Spleen (tissue), 11 donors: ENCODE results near the gene S100A8. TPM values are rescaled to one million over a fixed set of nuclear protein-coding genes. Genes with fewer than 3 reads are reported as not detected.

Source experiments
- DNase-seq: peaks from one replicate; pipeline ENCODE4 v3.0.0-alpha.2; 2020
- H3K27ac ChIP-seq, 8 donors: fragments of 200-600 bp; sonication (generic) in 7 of 8; 1 replicate in 4 of 8; 2 replicates in 4 of 8; pipeline versions ENCODE4 v1.5.0 to v1.8.0; 2016 to 2021; ENCODE audit warnings: inconsistent platforms in 4 of 8, mild to moderate bottlenecking in 4 of 8, moderate library complexity in 1 of 8
- H3K27me3 ChIP-seq, 7 donors: fragments of 200-600 bp; sonication (generic) in 6 of 7; replicated peaks in 1 of 7; 1 replicate in 4 of 7; 2 replicates in 3 of 7; pipeline versions ENCODE4 v1.5.0 to v1.8.0; 2016 to 2021; ENCODE audit warnings: inconsistent platforms in 3 of 7, mild to moderate bottlenecking in 1 of 7
- H3K36me3 ChIP-seq, 6 donors: fragments of 200-600 bp; sonication (generic) in 5 of 6; 1 replicate in 4 of 6; 2 replicates in 2 of 6; pipeline versions ENCODE4 v1.5.0 to v1.8.0; 2016 to 2021; ENCODE audit warnings: inconsistent platforms in 2 of 6
- H3K4me1 ChIP-seq, 6 donors: fragments of 200-600 bp; sonication (generic) in 5 of 6; 1 replicate in 3 of 6; 2 replicates in 3 of 6; pipeline versions ENCODE4 v1.5.0 to v1.8.0; 2016 to 2021; ENCODE audit warnings: inconsistent platforms in 3 of 6
- H3K4me3 ChIP-seq, 8 donors: fragments of 200-600 bp; sonication (generic) in 7 of 8; 1 replicate in 4 of 8; 2 replicates in 4 of 8; pipeline versions ENCODE4 v1.5.0 to v1.8.0; 2016 to 2021; ENCODE audit warnings: inconsistent platforms in 4 of 8, mild to moderate bottlenecking in 4 of 8, moderate library complexity in 2 of 8
- H3K9me3 ChIP-seq, 8 donors: fragments of 200-600 bp; sonication (generic) in 7 of 8; 1 replicate in 4 of 8; 2 replicates in 4 of 8; pipeline versions ENCODE4 v1.5.0 to v1.8.0; 2016 to 2021; ENCODE audit warnings: inconsistent platforms in 4 of 8
- POLR2A ChIP-seq, 3 donors: fragments of 450-650 bp; IDR thresholded peaks; one replicate each; pipeline ENCODE4 v1.5.1; 2017; ENCODE audit warnings: antibody characterized with exemption in 3 of 3, mild to moderate bottlenecking in 1 of 3
- POLR2AphosphoS5 ChIP-seq, 3 donors: sonication (generic); formaldehyde crosslinking; IDR thresholded peaks; one replicate each; pipeline ENCODE4 v1.5.1; 2017; ENCODE audit warnings: antibody characterized with exemption in 3 of 3
- WGBS, 5 donors: extraction: QIAGEN DNeasy Blood & Tissue Kit in 3 of 5; methylation state at CpG; one replicate each; pipeline versions ENCODE4 v1.1.5 to v1.1.7; 2013 to 2018; 5-methylcytosine and 5-hydroxymethylcytosine counted together
- intact Hi-C: fragments of 100-400 bp; cut with DNase I; formaldehyde crosslinking; loops from one replicate; pipeline ENCODE4 v1.15.0; 2023; ENCODE audit warnings: low total_unique reads
- polyA plus RNA-seq, 3 donors: library from polyadenylated mRNA; stranded (reverse); fragments of 200-250 nt; gene quantifications; one replicate each; pipeline ENCODE4 v1.2.1, GENCODE V29; 2013
- small RNA-seq, 4 donors: library from RNA; depleted of rRNA; stranded (forward); fragments of <200 nt; gene quantifications; one replicate each; pipeline ENCODE3, GENCODE V24; 2016
- total RNA-seq, 7 donors: library from RNA; depleted of rRNA in 3 of 7; stranded (reverse); fragments of >200 nt in 3 of 7; fragmentation: NEBNext Ultra II Directional in 4 of 7; extraction: Animal tissue kit (Norgen Biotek cat#: 25700) in 4 of 7; gene quantifications; one replicate each; pipeline versions ENCODE4 v1.1.0 to v1.2.1, GENCODE V29; 2016 to 2021
- TF ChIP-seq, protein P1 (sequence below), 11 experiments: fragments of 200-600 bp in 7 of 11; fragments of 450-650 bp in 4 of 11; sonication (generic) in 4 of 11; IDR thresholded peaks in 8 of 11; conservative IDR thresholded peaks in 3 of 11; 1 replicate in 7 of 11; 2 replicates in 4 of 11; pipeline versions ENCODE4 v1.4.0 to v1.8.0; 2016 to 2021; ENCODE audit warnings: antibody characterized with exemption in 11 of 11, inconsistent platforms in 4 of 11, mild to moderate bottlenecking in 1 of 11
- donor health status: healthy with polysubstance abuse.
- donor health status: DM: no; HTN: no; CAD: no; lungs with moderate emphysema.
- donor health status: DM: no; HTN: no; CAD: no.
- donor health status: Bipolar disorder and iron deficiency.
- donor health status: healthy.
- donor health status: DM: no; HTN: no; CAD: no.
- donor health status: DM: yes; HTN: yes; CAD: no.

The S100A8 gene
- total and polyA plus RNA-seq, 10 donors: 756 to 7,676 (median 1,458) TPM

DNA sequence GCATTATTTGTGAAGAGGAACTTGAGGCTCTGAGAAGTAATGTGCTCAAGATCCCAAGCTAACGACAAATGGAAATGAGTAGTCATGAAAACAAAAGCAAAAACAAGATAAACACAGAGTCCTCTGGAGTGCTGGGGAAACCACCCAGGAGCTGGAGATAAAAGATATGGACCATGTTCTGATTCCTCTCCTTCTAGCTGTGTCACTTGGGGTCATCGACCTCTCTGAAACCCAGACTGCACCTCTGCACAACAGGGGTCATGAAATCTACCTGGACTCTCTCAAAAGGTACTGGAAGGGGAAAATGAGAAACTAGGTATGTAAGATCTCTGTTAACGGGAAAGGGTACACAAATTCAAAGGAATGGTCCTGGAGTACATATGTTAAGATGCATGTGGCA, 48.7 kb downstream of the S100A8 start:
- Histone ChIP-seq H3K27ac (no peak overlapping the region), H3K4me1 (peaks cover 0 to 38% (median 20%) of the 10 kb centered on the region in 6 donors), H3K36me3 (no peaks in the 10 kb centered on the region), H3K9me3 (no peaks in the 10 kb centered on the region), H3K27me3 (peaks cover 0 to 77% (median 0%) of the 10 kb centered on the region in 7 donors), H3K4me3 (no peak overlapping the region)
- intact Hi-C loops: no loop called here
- DNase-seq: no peak
- TF ChIP-seq POLR2A (IDR thresholded peaks at IDR 0.05) (no peak), POLR2AphosphoS5 (IDR thresholded peaks at IDR 0.05) (no peak)
- TF ChIP-seq, protein P1, sequence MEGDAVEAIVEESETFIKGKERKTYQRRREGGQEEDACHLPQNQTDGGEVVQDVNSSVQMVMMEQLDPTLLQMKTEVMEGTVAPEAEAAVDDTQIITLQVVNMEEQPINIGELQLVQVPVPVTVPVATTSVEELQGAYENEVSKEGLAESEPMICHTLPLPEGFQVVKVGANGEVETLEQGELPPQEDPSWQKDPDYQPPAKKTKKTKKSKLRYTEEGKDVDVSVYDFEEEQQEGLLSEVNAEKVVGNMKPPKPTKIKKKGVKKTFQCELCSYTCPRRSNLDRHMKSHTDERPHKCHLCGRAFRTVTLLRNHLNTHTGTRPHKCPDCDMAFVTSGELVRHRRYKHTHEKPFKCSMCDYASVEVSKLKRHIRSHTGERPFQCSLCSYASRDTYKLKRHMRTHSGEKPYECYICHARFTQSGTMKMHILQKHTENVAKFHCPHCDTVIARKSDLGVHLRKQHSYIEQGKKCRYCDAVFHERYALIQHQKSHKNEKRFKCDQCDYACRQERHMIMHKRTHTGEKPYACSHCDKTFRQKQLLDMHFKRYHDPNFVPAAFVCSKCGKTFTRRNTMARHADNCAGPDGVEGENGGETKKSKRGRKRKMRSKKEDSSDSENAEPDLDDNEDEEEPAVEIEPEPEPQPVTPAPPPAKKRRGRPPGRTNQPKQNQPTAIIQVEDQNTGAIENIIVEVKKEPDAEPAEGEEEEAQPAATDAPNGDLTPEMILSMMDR (IDR thresholded peaks at IDR 0.05 in 8 of 11, conservative IDR thresholded peaks at IDR 0.05 in 3 of 11): no peak
- WGBS, 5 donors: 66 to 81% (median 76%) methylated on average over 3 of the region's 3 CpGs

DNA sequence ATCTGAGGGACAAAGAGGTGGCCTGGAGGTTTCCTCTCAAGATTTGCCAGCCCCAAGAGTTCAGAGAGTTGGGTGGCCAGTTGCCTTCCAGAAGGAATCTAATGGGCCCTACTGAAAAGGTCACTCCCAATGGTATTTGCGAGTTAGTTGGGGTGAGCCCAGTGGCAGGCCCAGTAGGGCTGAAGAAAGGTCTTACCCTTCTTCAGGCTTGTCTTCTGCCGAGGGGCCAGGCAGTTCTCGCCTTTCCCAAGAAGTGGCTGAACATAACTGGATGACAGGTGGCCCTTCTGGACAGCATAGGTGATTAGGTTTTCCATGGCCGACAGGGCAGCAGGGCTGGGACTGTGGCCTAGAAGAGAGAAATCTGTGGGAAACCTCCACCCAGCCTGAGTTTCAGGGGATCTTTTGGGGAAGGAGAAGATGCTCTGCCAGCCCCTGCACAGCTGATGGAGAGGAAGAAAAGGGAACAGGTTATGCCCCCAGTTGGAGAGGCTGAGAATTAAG, 49.4 kb downstream of the S100A8 start:
- Histone ChIP-seq H3K27ac (no peak overlapping the region), H3K36me3 (no peaks in the 10 kb centered on the region), H3K9me3 (no peaks in the 10 kb centered on the region), H3K4me1 (peaks cover 0 to 33% (median 18%) of the 10 kb centered on the region in 6 donors), H3K4me3 (no peak overlapping the region), H3K27me3 (peaks cover 0 to 70% (median 0%) of the 10 kb centered on the region in 7 donors)
- no peak for DNase-seq
- intact Hi-C loops: no loop called here
- WGBS, 5 donors: 88 to 100% (median 90%) methylated on average over 2 to 4 of the region's 4 CpGs
- TF ChIP-seq, protein P1 (IDR thresholded peaks at IDR 0.05 in 8 of 11, conservative IDR thresholded peaks at IDR 0.05 in 3 of 11): no peak
- TF ChIP-seq POLR2AphosphoS5 (IDR thresholded peaks at IDR 0.05): no peak
- no peak for TF ChIP-seq POLR2A (IDR thresholded peaks at IDR 0.05)

DNA sequence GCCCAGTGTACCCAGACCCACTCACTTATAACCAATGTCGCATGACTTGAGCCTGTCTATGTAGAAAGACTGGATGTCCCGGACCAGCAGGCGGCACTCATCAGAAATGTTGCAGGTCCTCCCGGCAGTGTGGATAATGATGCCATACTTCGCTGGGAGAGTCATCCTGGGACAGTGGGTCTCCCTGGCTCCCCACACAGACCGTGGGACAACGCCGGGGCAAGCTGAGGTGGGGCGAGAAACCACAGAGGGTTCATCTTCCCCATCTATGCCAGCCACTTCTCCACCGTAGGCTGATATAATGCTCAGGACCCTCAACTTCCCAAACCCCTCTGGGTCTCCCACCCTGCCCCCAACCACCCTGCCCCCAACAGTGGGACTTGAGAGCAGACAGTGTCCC, 50.5 kb downstream of the S100A8 start:
- no peak for DNase-seq
- intact Hi-C loops: no loop called here
- WGBS, 5 donors: 82 to 91% (median 85%) methylated on average over 6 to 10 of the region's 10 CpGs
- Histone ChIP-seq H3K27me3 (peaks cover 0 to 59% (median 0%) of the 10 kb centered on the region in 7 donors), H3K27ac (no peak overlapping the region), H3K9me3 (no peaks in the 10 kb centered on the region), H3K4me3 (no peak overlapping the region), H3K4me1 (peaks cover 0 to 22% (median 8%) of the 10 kb centered on the region in 6 donors), H3K36me3 (no peaks in the 10 kb centered on the region)
- TF ChIP-seq POLR2AphosphoS5 (IDR thresholded peaks at IDR 0.05) (no peak), POLR2A (IDR thresholded peaks at IDR 0.05) (no peak)

Small RNA genes lying within 50 kb of the gene (small RNA-seq; reads per million reads assigned to genes)
- gene S100A15A: 0 to 0.14 (median 0) reads per million in 4 donors

Other genes with a start within 250 kb of the S100A8 start
- not detected for gene SPRR2G, start 240.2 kb downstream of the S100A8 start, total RNA-seq
- not detected for gene SPRR2G, start 240.2 kb downstream of the S100A8 start, polyA plus RNA-seq
- gene LELP1, start 187.6 kb downstream of the S100A8 start, total RNA-seq: not detected
- not detected for gene LELP1, start 187.6 kb downstream of the S100A8 start, polyA plus RNA-seq
- not detected for gene PRR9, start 173.5 kb downstream of the S100A8 start, total RNA-seq
- not detected for gene PRR9, start 173.5 kb downstream of the S100A8 start, polyA plus RNA-seq
- gene LORICRIN, start 131.4 kb downstream of the S100A8 start, total RNA-seq: not detected
- gene LORICRIN, start 131.4 kb downstream of the S100A8 start, polyA plus RNA-seq: under 1 TPM; 0.38 to 0.83 (median 0.53) TPM
- not detected for gene PGLYRP3, start 78.1 kb downstream of the S100A8 start, total RNA-seq
- not detected for gene PGLYRP3, start 78.1 kb downstream of the S100A8 start, polyA plus RNA-seq
- not detected for gene PGLYRP4, start 42.2 kb downstream of the S100A8 start, total RNA-seq
- gene PGLYRP4, start 42.2 kb downstream of the S100A8 start, polyA plus RNA-seq: under 1 TPM in 1 of 3 donors, not detected in 2; 0.18 TPM
- 1,000 to 10,000 TPM in 6 of 7 donors, 100 to 1,000 TPM in 1; 961 to 6,984 (median 2,755) TPM for gene S100A9, start 33.2 kb downstream of the S100A8 start, total RNA-seq
- 1,000 to 10,000 TPM in 2 of 3 donors, 100 to 1,000 TPM in 1; 947 to 4,509 (median 1,446) TPM for gene S100A9, start 33.2 kb downstream of the S100A8 start, polyA plus RNA-seq
- gene S100A12, start 15.5 kb downstream of the S100A8 start, total RNA-seq: 1,000 to 10,000 TPM in 1 of 7 donors, 100 to 1,000 TPM in 6; 138 to 1,354 (median 270) TPM
- gene S100A12, start 15.5 kb downstream of the S100A8 start, polyA plus RNA-seq: 100 to 1,000 TPM; 126 to 567 (median 139) TPM
- not detected for gene S100A7A, start 25.4 kb upstream of the S100A8 start, total RNA-seq
- not detected for gene S100A7A, start 25.4 kb upstream of the S100A8 start, polyA plus RNA-seq
- gene S100A7, start 69.6 kb upstream of the S100A8 start, total RNA-seq: not detected
- gene S100A7, start 69.6 kb upstream of the S100A8 start, polyA plus RNA-seq: not detected
- gene S100A6, start 144.9 kb upstream of the S100A8 start, total RNA-seq: 100 to 1,000 TPM; 121 to 403 (median 193) TPM
- gene S100A6, start 144.9 kb upstream of the S100A8 start, polyA plus RNA-seq: 100 to 1,000 TPM; 578 to 779 (median 653) TPM
- 1 to 10 TPM in 1 of 7 donors, not detected in 6; 2.8 TPM for gene S100A5, start 149.9 kb upstream of the S100A8 start, total RNA-seq
- gene S100A5, start 149.9 kb upstream of the S100A8 start, polyA plus RNA-seq: under 1 TPM in 2 of 3 donors, not detected in 1; 0.32 to 0.46 TPM
- gene S100A4, start 154.7 kb upstream of the S100A8 start, total RNA-seq: 100 to 1,000 TPM; 161 to 521 (median 309) TPM
- gene S100A4, start 154.7 kb upstream of the S100A8 start, polyA plus RNA-seq: 100 to 1,000 TPM; 309 to 755 (median 572) TPM
- 1 to 10 TPM in 2 of 7 donors, under 1 TPM in 1, not detected in 4; 0.44 to 1.3 (median 1.0) TPM for gene S100A3, start 158.2 kb upstream of the S100A8 start, total RNA-seq
- gene S100A3, start 158.2 kb upstream of the S100A8 start, polyA plus RNA-seq: 1 to 10 TPM; 1.1 to 2.6 (median 2.2) TPM
- gene S100A2, start 174.8 kb upstream of the S100A8 start, total RNA-seq: under 1 TPM in 2 of 7 donors, not detected in 5; 0.60 to 0.97 TPM
- 1 to 10 TPM in 2 of 3 donors, under 1 TPM in 1; 0.61 to 5.2 (median 2.8) TPM for gene S100A2, start 174.8 kb upstream of the S100A8 start, polyA plus RNA-seq
- gene S100A16, start 222.1 kb upstream of the S100A8 start, total RNA-seq: 100 to 1,000 TPM in 3 of 7 donors, 10 to 100 TPM in 4; 78.0 to 111 (median 97.0) TPM
- gene S100A16, start 222.1 kb upstream of the S100A8 start, polyA plus RNA-seq: 100 to 1,000 TPM in 1 of 3 donors, 10 to 100 TPM in 2; 52.0 to 101 (median 68.2) TPM
- gene S100A14, start 225.3 kb upstream of the S100A8 start, total RNA-seq: 1 to 10 TPM in 1 of 7 donors, under 1 TPM in 3, not detected in 3; 0.28 to 1.0 (median 0.75) TPM
- 1 to 10 TPM; 1.2 to 3.0 (median 2.0) TPM for gene S100A14, start 225.3 kb upstream of the S100A8 start, polyA plus RNA-seq
- gene S100A13, start 236.4 kb upstream of the S100A8 start, total RNA-seq: 100 to 1,000 TPM in 1 of 7 donors, 10 to 100 TPM in 6; 48.8 to 103 (median 72.4) TPM
- 100 to 1,000 TPM; 118 to 146 (median 143) TPM for gene S100A13, start 236.4 kb upstream of the S100A8 start, polyA plus RNA-seq
- gene S100A1, start 237.4 kb upstream of the S100A8 start, total RNA-seq: 1 to 10 TPM in 1 of 7 donors, not detected in 6; 2.6 TPM
- 10 to 100 TPM in 1 of 3 donors, 1 to 10 TPM in 2; 1.7 to 39.7 (median 8.2) TPM for gene S100A1, start 237.4 kb upstream of the S100A8 start, polyA plus RNA-seq
- gene CHTOP, start 243.0 kb upstream of the S100A8 start, total RNA-seq: 100 to 1,000 TPM in 2 of 7 donors, 10 to 100 TPM in 5; 70.7 to 108 (median 86.3) TPM
- 10 to 100 TPM; 58.1 to 84.1 (median 73.1) TPM for gene CHTOP, start 243.0 kb upstream of the S100A8 start, polyA plus RNA-seq